ENCODE results near the gene KLRG1. TPM values are rescaled to one million over a fixed set of nuclear protein-coding genes. Genes with fewer than 3 reads are reported as not detected.

The KLRG1 gene
- total RNA-seq, 1 donor: 1.2 TPM

- peak; percentile 95 for DNase-seq (ENCODE audit: low read depth)
- peak within 1 kb of the TSS; percentile 98 for H3K4me3 ChIP-seq (ENCODE audit: low read depth, low read length)
- peak; percentile 66 for TF ChIP-seq CTCF (IDR thresholded peaks at IDR 0.05; ENCODE audit: insufficient read depth, low read length)
These were observed 39.8 kb upstream of the KLRG1 start, which contains the start of gene M6PR for GRCh38 chr12:8949342-8950220. TSS of gene M6PR (minus strand) at chr12:8949645. CDS start at chr12:8946404, 3,241 bp downstream.

- H3K4me3 ChIP-seq (ENCODE audit: low read depth, low read length): peak overlapping the region; percentile 98
- no peak for DNase-seq (ENCODE audit: low read depth)
- no peak for TF ChIP-seq CTCF (IDR thresholded peaks at IDR 0.05; ENCODE audit: insufficient read depth, low read length)
These were observed 39.2 kb upstream of the KLRG1 start for GRCh38 chr12:8950221-8950527.

- peak overlapping the region; percentile 98 for H3K4me3 ChIP-seq (ENCODE audit: low read depth, low read length)
- TF ChIP-seq CTCF (IDR thresholded peaks at IDR 0.05; ENCODE audit: insufficient read depth, low read length): no peak
- no peak for DNase-seq (ENCODE audit: low read depth)
These were observed 38.5 kb upstream of the KLRG1 start for GRCh38 chr12:8950702-8951478.

GRCh38 chr12:8951744-8952143, 37.6 kb upstream of the KLRG1 start:
- no peak for DNase-seq (ENCODE audit: low read depth)
- no peak for TF ChIP-seq CTCF (IDR thresholded peaks at IDR 0.05; ENCODE audit: insufficient read depth, low read length)
- H3K4me3 ChIP-seq (ENCODE audit: low read depth, low read length): no peak overlapping the region

GRCh38 chr12:8953773-8954402, 35.5 kb upstream of the KLRG1 start:
- DNase-seq (ENCODE audit: low read depth): no peak
- no peak overlapping the region for H3K4me3 ChIP-seq (ENCODE audit: low read depth, low read length)
- TF ChIP-seq CTCF (IDR thresholded peaks at IDR 0.05; ENCODE audit: insufficient read depth, low read length): no peak

GRCh38 chr12:8956073-8956472, 33.3 kb upstream of the KLRG1 start:
- no peak for DNase-seq (ENCODE audit: low read depth)
- H3K4me3 ChIP-seq (ENCODE audit: low read depth, low read length): no peak overlapping the region
- TF ChIP-seq CTCF (IDR thresholded peaks at IDR 0.05; ENCODE audit: insufficient read depth, low read length): no peak

All from fibroblast of the aortic adventitia (primary cell).